GM12892 (cell line): ENCODE data around the gene CACNA2D3.

Source experiments
- DNase-seq: peaks from one replicate; pipeline ENCODE4 v3.0.0; 2011; ENCODE audit not compliant: insufficient read length
- FAIRE-seq: peaks from 2 replicates; lab custom pipeline; 2011; peaks lifted over from hg19 to GRCh38; lab: Jason Lieb, UNC
- POLR2A ChIP-seq: IDR thresholded peaks from 2 replicates; pipeline ENCODE4 v1.6.1; 2011; ENCODE audit warnings: low read depth, low read length, control low read depth
- POLR2AphosphoS5 ChIP-seq: IDR thresholded peaks from 2 replicates; pipeline ENCODE4 v1.6.1; 2011; ENCODE audit warnings: low read depth, low read length, control low read depth
- TAF1 ChIP-seq: IDR thresholded peaks from 2 replicates; pipeline ENCODE4 v1.6.1; 2011; ENCODE audit warnings: low read depth, mild to moderate bottlenecking, control low read depth, low read length, borderline replicate concordance

Gene CACNA2D3

DNA sequence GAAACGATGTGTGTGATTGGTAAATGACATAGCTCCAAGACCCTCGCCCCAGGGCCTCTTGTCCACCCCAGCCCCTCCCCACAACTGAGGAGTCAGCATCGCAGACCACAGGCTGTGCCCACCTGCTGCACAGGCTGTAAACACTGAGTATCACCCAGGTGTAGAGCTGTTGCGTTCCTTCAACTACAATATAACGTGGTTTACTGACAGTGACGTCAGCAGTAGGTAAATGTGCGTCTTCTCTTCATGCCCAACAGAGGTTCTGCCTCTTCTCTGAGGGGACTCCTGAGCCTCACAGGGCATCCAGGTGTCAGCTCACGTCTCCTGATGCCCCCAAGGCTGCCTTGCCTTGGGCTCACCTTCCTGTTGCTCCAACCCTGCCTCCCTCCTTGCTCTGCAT, 395.1 kb downstream of the CACNA2D3 start:
- FAIRE-seq = no peak
- no peak for DNase-seq
- TF ChIP-seq POLR2A = no peak
- TF ChIP-seq TAF1 = no peak
- TF ChIP-seq POLR2AphosphoS5 = no peak

DNA sequence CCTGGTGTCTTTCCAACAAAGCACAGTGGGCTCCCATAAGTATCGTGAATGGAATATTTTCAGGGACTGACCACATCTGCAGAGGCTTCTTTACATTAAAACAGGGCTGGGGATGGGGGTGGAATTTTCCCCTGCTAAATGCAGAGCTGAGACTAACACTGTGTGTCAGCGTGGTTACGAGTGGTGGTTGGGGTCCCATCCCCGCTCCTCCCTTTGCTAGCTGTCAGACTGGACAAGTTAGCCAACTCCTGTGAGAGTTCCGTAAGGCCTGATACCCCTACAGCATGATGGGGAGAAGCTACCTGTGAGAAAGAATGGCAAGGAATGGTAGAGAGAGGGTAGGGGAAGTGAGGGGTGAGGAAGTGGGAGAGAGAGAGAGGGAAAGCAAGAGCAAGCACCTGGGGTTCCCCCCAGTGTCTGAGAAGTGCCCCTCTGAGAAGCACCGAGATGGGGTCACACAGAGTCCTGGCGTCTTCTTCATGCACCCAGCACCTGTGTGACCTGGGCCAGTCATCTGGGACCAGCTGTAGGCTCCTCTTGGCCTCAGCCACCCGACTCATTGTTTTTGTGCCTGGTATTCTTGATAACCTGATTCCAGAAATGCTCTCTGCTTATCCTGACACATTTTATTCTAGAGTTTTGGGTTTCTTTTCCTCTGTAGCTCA, 395.8 kb downstream of the CACNA2D3 start:
- no peak for TF ChIP-seq POLR2A
- no peak for TF ChIP-seq TAF1
- TF ChIP-seq POLR2AphosphoS5 = no peak
- FAIRE-seq (no peak), DNase-seq (no peak)

DNA sequence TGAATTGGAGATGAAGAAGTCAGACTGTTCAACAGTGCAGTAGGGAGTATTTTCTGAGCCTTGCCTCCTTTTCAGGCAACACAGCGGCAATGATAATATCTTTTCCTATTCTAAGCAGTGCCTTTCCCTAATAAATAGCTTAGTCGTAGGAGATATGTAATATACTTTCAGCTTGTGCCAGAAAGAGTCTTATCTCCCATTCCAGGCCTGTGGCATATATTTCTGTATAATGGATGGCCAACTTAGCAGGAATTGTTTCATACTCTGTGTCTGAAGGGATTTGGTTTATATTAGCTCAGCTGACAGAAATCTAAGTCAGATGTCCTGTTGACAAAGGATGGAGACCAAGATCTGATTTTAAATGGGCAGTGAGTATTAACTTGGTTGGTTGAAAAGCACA, 397.1 kb downstream of the CACNA2D3 start:
- FAIRE-seq = no peak
- no peak for DNase-seq
- TF ChIP-seq POLR2A (no peak), POLR2AphosphoS5 (no peak), TAF1 (no peak)

DNA sequence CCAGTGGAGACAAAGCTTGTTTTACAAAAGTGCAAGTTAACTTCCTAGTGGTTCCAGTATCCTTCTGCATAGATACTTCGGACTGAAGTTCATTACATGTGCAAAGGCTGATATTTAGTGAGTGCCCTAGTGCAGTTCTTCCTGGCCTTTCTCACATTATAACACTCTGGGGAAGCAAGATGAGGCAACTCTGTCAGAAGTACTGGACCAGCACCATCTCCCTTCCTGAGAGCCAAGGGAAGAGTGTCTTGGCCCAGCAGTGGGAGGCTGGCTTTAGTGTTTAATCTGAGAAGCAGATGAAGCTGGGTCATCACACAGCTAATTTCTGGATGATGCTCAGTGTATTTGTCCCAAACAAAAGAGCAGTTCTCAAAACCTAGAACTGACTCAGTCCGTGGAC, 397.7 kb downstream of the CACNA2D3 start:
- TF ChIP-seq POLR2AphosphoS5 (no peak), TAF1 (no peak), POLR2A (no peak)
- FAIRE-seq (no peak), DNase-seq (no peak)

DNA sequence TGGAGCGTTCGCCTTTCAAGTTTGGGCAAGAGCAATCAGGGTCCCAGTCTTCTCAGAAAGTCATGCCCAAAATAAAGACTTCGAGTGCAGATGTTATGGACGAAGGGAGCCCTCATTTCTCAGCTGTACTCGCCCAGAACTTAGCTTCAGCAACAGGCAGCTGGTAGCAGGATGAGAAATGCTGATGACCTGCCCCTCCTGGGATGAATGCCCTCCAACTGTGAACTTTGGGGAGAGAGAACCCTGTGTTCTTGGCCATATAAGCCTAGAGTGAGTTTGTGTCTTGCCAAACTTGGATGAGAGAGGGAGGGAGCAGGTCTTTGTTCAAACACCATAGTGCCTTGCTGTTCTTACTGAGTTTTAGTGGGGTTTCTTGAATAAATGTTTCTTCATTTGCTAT, 405.2 kb downstream of the CACNA2D3 start:
- DNase-seq (no peak), FAIRE-seq (no peak)
- no peak for TF ChIP-seq POLR2A
- no peak for TF ChIP-seq TAF1
- no peak for TF ChIP-seq POLR2AphosphoS5

DNA sequence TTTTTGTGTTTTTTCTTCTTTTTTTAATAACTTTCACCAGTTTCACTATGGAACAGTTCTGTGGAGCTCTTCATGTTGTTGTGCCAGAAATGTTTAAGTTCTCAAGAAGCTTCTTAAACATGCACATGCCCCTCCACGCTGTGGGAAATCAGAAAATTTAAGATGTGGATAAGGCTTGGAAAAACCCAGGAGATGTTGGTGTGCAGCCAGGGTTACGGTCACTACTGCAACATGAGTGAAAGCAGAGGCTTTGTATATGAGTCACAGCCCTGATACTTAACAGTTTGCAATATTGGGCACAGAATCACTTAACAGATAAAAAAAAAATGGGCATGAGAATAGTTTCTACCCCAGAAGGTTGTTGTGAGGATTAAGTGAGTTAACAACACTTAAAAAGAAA, 405.6 kb downstream of the CACNA2D3 start:
- no peak for DNase-seq
- no peak for FAIRE-seq
- TF ChIP-seq TAF1 (no peak), POLR2A (no peak), POLR2AphosphoS5 (no peak)

DNA sequence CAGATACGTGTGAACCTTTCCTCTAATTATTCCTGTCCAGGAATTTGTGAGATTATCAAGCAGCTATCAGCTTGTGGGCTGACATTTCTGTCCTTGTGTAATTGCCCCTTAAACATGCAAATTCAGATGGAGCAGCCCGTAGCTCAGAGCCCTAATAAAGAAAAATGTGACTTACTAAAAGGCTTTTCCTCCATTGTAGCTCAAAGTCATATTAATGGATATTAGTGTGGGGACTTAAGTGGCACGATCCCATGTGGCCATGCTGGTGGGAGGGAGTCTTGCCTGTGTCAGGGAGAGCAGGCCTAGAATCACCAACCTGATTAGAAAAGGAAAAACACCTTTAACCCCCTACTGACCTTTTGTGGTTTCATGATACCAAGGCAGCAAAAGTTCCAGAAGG, 406.3 kb downstream of the CACNA2D3 start:
- FAIRE-seq (no peak), DNase-seq (no peak)
- no peak for TF ChIP-seq TAF1
- no peak for TF ChIP-seq POLR2A
- no peak for TF ChIP-seq POLR2AphosphoS5

DNA sequence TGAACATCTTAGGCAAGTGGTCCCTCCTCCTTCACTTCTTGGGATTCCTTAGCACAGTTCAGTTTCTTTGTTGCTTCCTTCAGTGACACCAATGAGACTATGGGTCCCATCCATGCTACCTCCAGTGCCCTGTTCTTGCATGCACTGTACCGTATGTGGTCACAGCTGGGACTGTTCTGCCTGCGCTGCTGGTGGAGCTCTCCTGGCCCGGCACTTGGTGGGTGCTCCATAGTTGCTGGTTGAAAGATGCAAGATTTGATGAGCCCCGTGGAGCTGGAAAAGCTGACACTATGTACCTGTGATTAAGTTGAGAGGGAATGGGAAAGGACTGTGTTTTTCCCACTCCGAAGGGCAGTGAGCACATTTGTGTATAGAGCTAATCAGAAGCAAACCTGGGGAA, 407.7 kb downstream of the CACNA2D3 start:
- DNase-seq = no peak
- TF ChIP-seq POLR2AphosphoS5 = no peak
- TF ChIP-seq POLR2A = no peak
- no peak for TF ChIP-seq TAF1
- no peak for FAIRE-seq

DNA sequence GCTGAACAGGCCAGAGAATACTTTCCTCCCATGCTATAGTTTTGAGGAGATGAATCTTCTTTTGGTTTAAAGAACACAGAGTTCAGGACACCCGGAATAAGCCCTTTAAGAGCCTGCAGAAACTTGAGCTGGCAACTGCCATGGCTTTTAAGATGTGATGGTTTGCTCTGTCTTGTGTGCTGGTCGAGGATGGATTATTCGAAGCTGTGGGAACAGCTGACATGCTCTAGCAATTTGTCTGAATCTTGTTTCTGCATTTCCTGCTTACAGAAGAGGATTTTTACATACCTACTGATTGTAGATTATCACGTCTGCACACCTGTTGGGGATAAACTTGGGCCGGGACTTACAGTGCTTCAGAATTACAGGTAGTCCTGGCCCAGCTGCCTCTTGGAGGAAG, 408.6 kb downstream of the CACNA2D3 start:
- TF ChIP-seq POLR2AphosphoS5 (no peak), POLR2A (no peak), TAF1 (no peak)
- no peak for DNase-seq

DNA sequence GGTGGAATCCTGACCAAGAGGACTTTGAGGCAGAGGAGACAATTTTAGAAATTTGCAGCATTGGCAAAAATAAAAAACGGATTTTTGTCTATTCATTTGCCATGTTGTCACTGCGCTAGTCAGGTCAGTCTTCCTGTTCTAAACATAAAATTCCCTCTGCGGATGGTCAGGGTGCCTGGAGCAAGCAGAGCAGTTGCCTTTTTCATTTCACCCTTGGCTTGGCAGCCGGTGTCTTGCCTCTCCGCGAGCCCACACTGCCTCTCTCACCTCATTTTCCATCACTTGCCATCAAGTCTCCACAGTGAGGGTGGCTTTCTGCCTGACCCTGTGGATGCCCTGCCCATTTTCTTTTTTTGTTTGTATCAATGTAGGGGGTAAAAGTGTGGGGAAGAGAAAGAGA, 409.4 kb downstream of the CACNA2D3 start:
- FAIRE-seq = no peak
- no peak for TF ChIP-seq POLR2AphosphoS5
- TF ChIP-seq TAF1 = no peak
- no peak for TF ChIP-seq POLR2A
- DNase-seq = no peak

More for the DNA sequence above, 408.6 kb downstream of the CACNA2D3 start:
- no peak for FAIRE-seq

DNA sequence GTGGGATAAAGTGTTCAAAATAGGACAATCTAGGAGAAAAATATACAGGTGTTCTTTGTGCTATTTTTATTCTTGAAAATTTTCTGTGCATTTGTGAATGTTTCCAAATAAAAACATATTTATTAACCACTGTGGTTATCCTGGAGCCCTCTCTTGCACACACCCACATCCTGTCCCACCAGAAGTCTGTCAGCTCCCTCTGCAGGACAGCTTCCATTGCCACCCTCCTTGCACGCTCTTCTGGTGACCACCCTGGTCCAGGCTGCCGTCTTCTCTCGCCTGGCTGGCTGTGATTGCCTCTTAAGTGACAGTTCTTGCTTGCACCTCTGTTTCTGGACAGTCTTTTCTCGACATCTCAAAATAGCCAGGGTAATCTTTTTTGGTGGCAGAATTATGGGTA, 411.5 kb downstream of the CACNA2D3 start:
- FAIRE-seq (no peak), DNase-seq (no peak)
- TF ChIP-seq POLR2A (no peak), POLR2AphosphoS5 (no peak), TAF1 (no peak)

DNA sequence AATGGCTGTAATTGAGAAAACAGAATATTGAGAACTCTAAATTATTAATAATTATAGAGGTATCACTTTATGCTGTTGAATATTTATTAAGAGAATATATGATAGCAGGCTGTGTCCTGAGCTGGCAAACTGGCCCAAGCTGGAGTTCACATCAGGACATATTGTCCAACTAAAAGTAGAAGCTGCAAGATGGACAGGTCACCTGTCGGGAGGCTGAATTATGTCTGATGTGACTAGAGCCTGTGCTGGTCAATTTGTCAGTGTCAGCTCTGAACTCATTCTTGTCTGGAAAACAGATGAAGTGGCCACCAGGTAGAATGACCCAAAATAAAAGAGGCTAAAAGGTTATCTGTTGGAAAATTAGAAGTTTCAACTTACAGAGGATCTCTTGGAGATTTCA, 413.3 kb downstream of the CACNA2D3 start:
- TF ChIP-seq TAF1 (no peak), POLR2A (no peak), POLR2AphosphoS5 (no peak)
- DNase-seq (no peak), FAIRE-seq (no peak)
